Stimulated activated effector memory CD8-positive, alpha-beta T cell treated with anti-CD3 and anti-CD28 coated beads, Interleukin-12 subunit alpha, Interleukin-12 subunit beta, amount 100 ng/mL, for 72 hours (primary cell): ENCODE measurements around the gene CDH19.
"Not testable (repeated sequence)": the region's sequence is repeated elsewhere in the genome, so short reads cannot be mapped to it uniquely, and the experiment has no call there.

ENCODE experiments used
- ATAC-seq: fragments of 150-1000 bp; cut with Tn5 transposase; 2 replicates; pipeline ENCODE4 v1.10.0; 2021
- DNase-seq, 2 donors: peaks; one replicate each; pipeline ENCODE4 v3.0.0; 2021 to 2022; ENCODE audit warnings: low spot score in 2 of 2
- H3K27ac Mint-ChIP-seq: one replicate; pipeline ENCODE4 v1.8.0; 2022; ENCODE audit warnings: mild to moderate bottlenecking, mixed read lengths
- H3K36me3 Mint-ChIP-seq: one replicate; pipeline ENCODE4 v1.8.0; 2022; ENCODE audit warnings: mild to moderate bottlenecking, mixed read lengths
- H3K4me1 Mint-ChIP-seq: one replicate; pipeline ENCODE4 v1.8.0; 2022; ENCODE audit warnings: mixed read lengths
- H3K4me3 Mint-ChIP-seq: one replicate; pipeline ENCODE4 v1.8.0; 2022; ENCODE audit warnings: mild to moderate bottlenecking, mixed read lengths
- H3K9me3 Mint-ChIP-seq: one replicate; pipeline ENCODE4 v1.8.0; 2022; ENCODE audit warnings: mixed read lengths

Gene CDH19

GRCh38 chr18:66534110-66534509 is 69.8 kb downstream of the CDH19 start:
- no peaks in the 10 kb centered on the region for H3K9me3 Mint-ChIP-seq
- no peak overlapping the region for H3K27ac Mint-ChIP-seq
- no peaks in the 10 kb centered on the region for H3K4me1 Mint-ChIP-seq
- ATAC-seq (no peak), DNase-seq (no peak)
- no peaks in the 10 kb centered on the region for H3K36me3 Mint-ChIP-seq
- H3K4me3 Mint-ChIP-seq, result no peak overlapping the region

- no peak for DNase-seq
- no peak for ATAC-seq
- Mint-ChIP-seq H3K4me3 (no peak overlapping the region), H3K36me3 (no peaks in the 10 kb centered on the region), H3K27ac (no peak overlapping the region), H3K9me3 (no peaks in the 10 kb centered on the region), H3K4me1 (no peaks in the 10 kb centered on the region)
Observed at GRCh38 chr18:66533693-66534092, 70.2 kb downstream of the CDH19 start.

- Mint-ChIP-seq H3K9me3 (peaks cover 4% of the 10 kb centered on the region), H3K27ac (no peak overlapping the region), H3K4me3 (no peak overlapping the region), H3K36me3 (no peaks in the 10 kb centered on the region), H3K4me1 (no peaks in the 10 kb centered on the region)
- DNase-seq, result no peak
- no peak for ATAC-seq
Observed at GRCh38 chr18:66523219-66523991, 80.5 kb downstream of the CDH19 start.

- Mint-ChIP-seq H3K4me1 (no peaks in the 10 kb centered on the region), H3K36me3 (no peaks in the 10 kb centered on the region), H3K27ac (no peak overlapping the region), H3K9me3 (peaks cover 9% of the 10 kb centered on the region), H3K4me3 (no peak overlapping the region)
- DNase-seq (no peak), ATAC-seq (no peak)
Observed at GRCh38 chr18:66513996-66514395, 89.9 kb downstream of the CDH19 start.

GRCh38 chr18:66511792-66512191 is 92.1 kb downstream of the CDH19 start:
- Mint-ChIP-seq H3K4me3 (no peak overlapping the region), H3K36me3 (no peaks in the 10 kb centered on the region), H3K9me3 (peaks cover 5% of the 10 kb centered on the region), H3K4me1 (no peaks in the 10 kb centered on the region), H3K27ac (no peak overlapping the region)
- no peak for DNase-seq
- no peak for ATAC-seq

- no peak for DNase-seq
Observed at GRCh38 chr18:66511289-66511688, 92.6 kb downstream of the CDH19 start.

GRCh38 chr18:66510357-66511045 is 93.4 kb downstream of the CDH19 start:
- DNase-seq (no peak), ATAC-seq (no peak)
- Mint-ChIP-seq H3K9me3 (peaks cover 8% of the 10 kb centered on the region), H3K4me1 (no peaks in the 10 kb centered on the region), H3K4me3 (no peak overlapping the region), H3K27ac (no peak overlapping the region), H3K36me3 (no peaks in the 10 kb centered on the region)

More at GRCh38 chr18:66511289-66511688, 92.6 kb downstream of the CDH19 start:
- Mint-ChIP-seq H3K36me3 (no peaks in the 10 kb centered on the region), H3K27ac (no peak overlapping the region), H3K9me3 (peaks cover 3% of the 10 kb centered on the region), H3K4me1 (no peaks in the 10 kb centered on the region), H3K4me3 (no peak overlapping the region)
- no peak for ATAC-seq

GRCh38 chr18:66508937-66509336 is 95.0 kb downstream of the CDH19 start:
- Mint-ChIP-seq H3K4me1 (no peaks in the 10 kb centered on the region), H3K36me3 (no peaks in the 10 kb centered on the region), H3K27ac (no peak overlapping the region), H3K9me3 (peaks cover 4% of the 10 kb centered on the region), H3K4me3 (no peak overlapping the region)
- ATAC-seq, result no peak
- no peak for DNase-seq

- Mint-ChIP-seq H3K27ac (no peak overlapping the region), H3K9me3 (peaks cover 9% of the 10 kb centered on the region), H3K4me1 (no peaks in the 10 kb centered on the region)
Observed at GRCh38 chr18:66506178-66506577, 97.7 kb downstream of the CDH19 start.

GRCh38 chr18:66497351-66497750 is 106.5 kb downstream of the CDH19 start:
- Mint-ChIP-seq H3K4me3 (no peak overlapping the region), H3K27ac (no peak overlapping the region), H3K4me1 (no peaks in the 10 kb centered on the region), H3K36me3 (no peaks in the 10 kb centered on the region), H3K9me3 (peaks cover 6% of the 10 kb centered on the region)
- ATAC-seq (no peak), DNase-seq (no peak)

More at GRCh38 chr18:66506178-66506577, 97.7 kb downstream of the CDH19 start:
- Mint-ChIP-seq H3K36me3 (no peaks in the 10 kb centered on the region), H3K4me3 (no peak overlapping the region)
- ATAC-seq (no peak), DNase-seq (no peak)

GRCh38 chr18:66495844-66496243 is 108.0 kb downstream of the CDH19 start:
- H3K36me3 Mint-ChIP-seq, result no peaks in the 10 kb centered on the region
- H3K27ac Mint-ChIP-seq, result no peak overlapping the region
- no peak overlapping the region for H3K4me3 Mint-ChIP-seq
- DNase-seq (no peak), ATAC-seq (no peak)
- peaks cover 5% of the 10 kb centered on the region for H3K9me3 Mint-ChIP-seq
- no peaks in the 10 kb centered on the region for H3K4me1 Mint-ChIP-seq

GRCh38 chr18:66473882-66474281 is 130.0 kb downstream of the CDH19 start:
- DNase-seq (no peak), ATAC-seq (no peak)
- no peaks in the 10 kb centered on the region for H3K9me3 Mint-ChIP-seq
- no peak overlapping the region for H3K27ac Mint-ChIP-seq
- no peaks in the 10 kb centered on the region for H3K36me3 Mint-ChIP-seq
- H3K4me3 Mint-ChIP-seq, result no peak overlapping the region
- no peaks in the 10 kb centered on the region for H3K4me1 Mint-ChIP-seq

- not testable (repeated sequence) for H3K36me3 Mint-ChIP-seq, H3K9me3 Mint-ChIP-seq, H3K4me3 Mint-ChIP-seq, H3K4me1 Mint-ChIP-seq, DNase-seq, ATAC-seq, H3K27ac Mint-ChIP-seq
Observed at GRCh38 chr18:66466184-66466583, 137.7 kb downstream of the CDH19 start.

GRCh38 chr18:66461344-66461743 is 142.5 kb downstream of the CDH19 start:
- H3K9me3 Mint-ChIP-seq, result peaks cover 18% of the 10 kb centered on the region
- DNase-seq, result no peak
- no peaks in the 10 kb centered on the region for H3K4me1 Mint-ChIP-seq
- H3K27ac Mint-ChIP-seq, result no peak overlapping the region
- H3K4me3 Mint-ChIP-seq, result no peak overlapping the region
- no peaks in the 10 kb centered on the region for H3K36me3 Mint-ChIP-seq
- ATAC-seq, result no peak

- Mint-ChIP-seq H3K27ac (no peak overlapping the region), H3K9me3 (peaks cover 24% of the 10 kb centered on the region), H3K4me3 (no peak overlapping the region), H3K36me3 (no peaks in the 10 kb centered on the region), H3K4me1 (no peaks in the 10 kb centered on the region)
- no peak for ATAC-seq
- no peak for DNase-seq
Observed at GRCh38 chr18:66457245-66457644, 146.6 kb downstream of the CDH19 start.
